ENCODE measurements around the gene THSD7A.

DNA sequence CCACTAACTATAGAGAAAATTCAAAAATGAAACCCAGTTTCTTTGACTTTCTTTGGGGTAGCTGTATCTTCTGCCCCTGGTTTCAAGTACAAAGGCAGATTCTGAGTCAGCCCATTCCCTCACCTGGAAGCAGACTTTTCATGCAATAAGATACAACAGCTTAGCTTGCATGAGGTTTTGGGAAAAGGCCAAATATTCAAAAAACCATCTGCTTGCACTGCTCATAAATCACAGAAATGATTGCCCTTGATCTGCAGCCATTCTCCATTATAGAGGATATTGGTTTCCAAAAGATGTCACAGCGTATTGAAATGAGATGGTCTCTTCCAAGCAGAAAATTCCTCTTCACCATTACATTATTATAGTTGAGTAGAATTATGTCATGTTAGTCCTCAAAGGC, 504.4 kb downstream of the THSD7A start:
- TF ChIP-seq, protein P1, sequence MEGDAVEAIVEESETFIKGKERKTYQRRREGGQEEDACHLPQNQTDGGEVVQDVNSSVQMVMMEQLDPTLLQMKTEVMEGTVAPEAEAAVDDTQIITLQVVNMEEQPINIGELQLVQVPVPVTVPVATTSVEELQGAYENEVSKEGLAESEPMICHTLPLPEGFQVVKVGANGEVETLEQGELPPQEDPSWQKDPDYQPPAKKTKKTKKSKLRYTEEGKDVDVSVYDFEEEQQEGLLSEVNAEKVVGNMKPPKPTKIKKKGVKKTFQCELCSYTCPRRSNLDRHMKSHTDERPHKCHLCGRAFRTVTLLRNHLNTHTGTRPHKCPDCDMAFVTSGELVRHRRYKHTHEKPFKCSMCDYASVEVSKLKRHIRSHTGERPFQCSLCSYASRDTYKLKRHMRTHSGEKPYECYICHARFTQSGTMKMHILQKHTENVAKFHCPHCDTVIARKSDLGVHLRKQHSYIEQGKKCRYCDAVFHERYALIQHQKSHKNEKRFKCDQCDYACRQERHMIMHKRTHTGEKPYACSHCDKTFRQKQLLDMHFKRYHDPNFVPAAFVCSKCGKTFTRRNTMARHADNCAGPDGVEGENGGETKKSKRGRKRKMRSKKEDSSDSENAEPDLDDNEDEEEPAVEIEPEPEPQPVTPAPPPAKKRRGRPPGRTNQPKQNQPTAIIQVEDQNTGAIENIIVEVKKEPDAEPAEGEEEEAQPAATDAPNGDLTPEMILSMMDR (IDR thresholded peaks at IDR 0.05): no peak
- no peak for TF ChIP-seq EP300 (IDR thresholded peaks at IDR 0.05)

Data from tibial nerve (tissue), 4 donors.